Neural cell (in vitro differentiated cells): ENCODE results near the gene FLT3. TPM values are rescaled to one million over a fixed set of nuclear protein-coding genes. Genes with fewer than 3 reads are reported as not detected.

Source experiments
- H2AFZ ChIP-seq: fragments of 200-600, 300-800 bp; sonication (generic), shearing (Covaris generic); 2 replicates; pipeline ENCODE4 v1.6.0; 2014; ENCODE audit warnings: low read depth, mild to moderate bottlenecking, antibody characterized with exemption, low read length, moderate library complexity
- H3F3A ChIP-seq: fragments of 200-600 bp; shearing (Covaris generic); 2 replicates; pipeline ENCODE4 v1.6.1; 2016; ENCODE audit warnings: mild to moderate bottlenecking, moderate library complexity, mixed read lengths, antibody characterized with exemption, low read length; ENCODE audit not compliant: insufficient read depth, poor library complexity, severe bottlenecking
- H3K27ac ChIP-seq: fragments of 200-600, 300-800 bp; sonication (generic), shearing (Covaris generic); 2 replicates; pipeline ENCODE4 v1.5.1; 2014; ENCODE audit warnings: mild to moderate bottlenecking, low read length, moderate library complexity
- H3K27me3 ChIP-seq: fragments of 300-800, 200-600 bp; sonication (generic), shearing (Covaris generic); 2 replicates; pipeline ENCODE4 v1.6.0; 2014; ENCODE audit warnings: mild to moderate bottlenecking, low read depth, low read length, moderate library complexity; ENCODE audit not compliant: insufficient read depth
- H3K36me3 ChIP-seq: fragments of 300-800, 200-600 bp; sonication (generic), shearing (Covaris generic); 2 replicates; pipeline ENCODE4 v1.5.1; 2014; ENCODE audit warnings: mild to moderate bottlenecking, antibody characterized with exemption, low read length, moderate library complexity; ENCODE audit not compliant: insufficient read depth
- H3K4me2 ChIP-seq: fragments of 300-800, 200-600 bp; sonication (generic), shearing (Covaris generic); 2 replicates; pipeline ENCODE4 v1.6.0; 2014; ENCODE audit warnings: mild to moderate bottlenecking, low read length
- H3K4me3 ChIP-seq: fragments of 300-800, 200-600 bp; sonication (generic), shearing (Covaris generic); 2 replicates; pipeline ENCODE4 v1.5.1; 2014; ENCODE audit warnings: mild to moderate bottlenecking, low read length, moderate library complexity
- H3K79me2 ChIP-seq: fragments of 200-600 bp; shearing (Covaris generic); replicated peaks from 2 replicates; pipeline ENCODE4 v1.6.0; 2014; ENCODE audit warnings: mild to moderate bottlenecking, low read length, moderate library complexity; ENCODE audit not compliant: insufficient read depth
- H3K9ac ChIP-seq: fragments of 300-800, 200-600 bp; sonication (generic), shearing (Covaris generic); 2 replicates; pipeline ENCODE4 v1.6.1; 2016; ENCODE audit warnings: mild to moderate bottlenecking, low read length, mixed read lengths
- H3K9me2 ChIP-seq: fragments of 200-600 bp; shearing (Covaris generic); 2 replicates; pipeline ENCODE4 v1.6.1; 2016; ENCODE audit warnings: mild to moderate bottlenecking, low read length, mixed read lengths; ENCODE audit not compliant: insufficient read depth
- H3K9me3 ChIP-seq: fragments of 200-600, 300-800 bp; sonication (generic), shearing (Covaris generic); 2 replicates; pipeline ENCODE4 v1.6.1; 2016; ENCODE audit warnings: mild to moderate bottlenecking, mixed run types, low read length, moderate library complexity, mixed read lengths
- H4K20me1 ChIP-seq: fragments of 200-600 bp; shearing (Covaris generic); 2 replicates; pipeline ENCODE4 v1.6.1; 2016; ENCODE audit warnings: mild to moderate bottlenecking, mixed run types; ENCODE audit not compliant: insufficient read depth
- EP300 ChIP-seq: fragments of 450-650 bp; conservative IDR thresholded peaks from 2 replicates; pipeline ENCODE4 v1.6.1; 2014; ENCODE audit warnings: antibody characterized with exemption, mild to moderate bottlenecking, moderate library complexity; ENCODE audit not compliant: poor library complexity, severe bottlenecking
- EZH2 ChIP-seq: fragments of 200-600, 300-800 bp; shearing (Covaris generic), sonication (generic); IDR thresholded peaks from 2 replicates; pipeline ENCODE4 v1.6.1; 2014; ENCODE audit warnings: antibody characterized with exemption, low read length, borderline replicate concordance, mild to moderate bottlenecking; ENCODE audit not compliant: insufficient read depth, poor library complexity, severe bottlenecking
- MXI1 ChIP-seq: fragments of 450-650 bp; conservative IDR thresholded peaks from 2 replicates; pipeline ENCODE4 v1.6.1; 2014; ENCODE audit warnings: antibody characterized with exemption, mild to moderate bottlenecking; ENCODE audit not compliant: poor library complexity, severe bottlenecking
- POLR2AphosphoS5 ChIP-seq: IDR thresholded peaks from 2 replicates; pipeline ENCODE4 v1.6.1; 2012
- RAD21 ChIP-seq: fragments of 450-650 bp; conservative IDR thresholded peaks from 2 replicates; pipeline ENCODE4 v1.6.1; 2014; ENCODE audit warnings: antibody characterized with exemption, mild to moderate bottlenecking, moderate library complexity
- SMC3 ChIP-seq: fragments of 450-650 bp; conservative IDR thresholded peaks from 2 replicates; pipeline ENCODE4 v1.6.1; 2014; ENCODE audit warnings: antibody characterized with exemption, mild to moderate bottlenecking, moderate library complexity; ENCODE audit not compliant: poor library complexity
- TAF1 ChIP-seq: IDR thresholded peaks from 2 replicates; pipeline ENCODE4 v1.6.1; 2012; ENCODE audit warnings: low read depth
- polyA plus RNA-seq: library from polyadenylated mRNA; depleted of rRNA; stranded (reverse); fragments of >200 nt; gene quantifications from 2 replicates; pipeline ENCODE4 v1.2.3, GENCODE V29; 2014
- TF ChIP-seq, protein P1 (sequence below): fragments of 450-650 bp; IDR thresholded peaks from 2 replicates; pipeline ENCODE4 v1.5.1; 2014; ENCODE audit warnings: antibody characterized with exemption, mild to moderate bottlenecking, moderate library complexity; ENCODE audit not compliant: poor library complexity, severe bottlenecking
- TF ChIP-seq, protein P2 (sequence below): IDR thresholded peaks from 2 replicates; pipeline ENCODE4 v1.6.1; 2012; ENCODE audit warnings: borderline replicate concordance

Gene FLT3
- polyA plus RNA-seq, 1 donor from 2014 or later, result 0.41 TPM

DNA sequence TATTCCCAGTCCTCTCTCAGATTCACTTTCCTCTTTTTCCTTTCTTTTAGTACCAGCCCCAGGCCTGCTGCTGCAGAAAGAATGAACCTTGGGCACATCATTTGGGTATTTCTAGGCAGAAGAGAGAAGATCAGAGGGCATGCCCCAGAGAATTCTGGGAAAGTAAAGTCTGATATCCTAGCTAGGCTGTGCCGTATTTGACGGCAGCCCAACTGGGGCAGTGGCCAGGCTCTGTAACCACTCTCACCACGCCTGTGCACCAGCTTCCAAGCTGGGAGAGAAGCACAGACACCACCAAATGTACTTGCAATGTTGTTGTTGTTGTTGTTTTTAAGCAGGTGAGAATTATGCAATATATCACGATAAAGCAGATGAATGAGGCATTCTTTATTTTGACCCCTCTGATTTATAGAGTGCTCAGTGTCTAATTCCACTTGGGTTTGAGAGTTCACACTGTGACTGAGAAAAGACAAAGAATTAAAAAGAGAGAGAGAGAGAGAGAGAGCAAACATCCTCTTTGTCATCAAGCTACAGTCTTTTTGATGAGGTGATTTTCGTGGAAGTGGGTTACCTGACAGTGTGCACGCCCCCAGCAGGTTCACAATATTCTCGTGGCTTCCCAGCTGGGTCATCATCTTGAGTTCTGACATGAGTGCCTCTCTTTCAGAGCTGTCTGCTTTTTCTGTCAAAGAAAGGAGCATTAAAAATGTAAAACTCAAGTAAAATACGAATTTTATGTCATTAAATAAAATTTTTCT, 72.6 kb downstream of the FLT3 start:
- Histone ChIP-seq H3K27me3 (no peaks in the 10 kb centered on the region), H3K9ac (no peak overlapping the region), H3K27ac (no peak overlapping the region), H3F3A (no peaks in the 10 kb centered on the region), H3K4me3 (no peak overlapping the region), H3K4me2 (no peak overlapping the region), H3K9me3 (no peaks in the 10 kb centered on the region), H3K36me3 (no peaks in the 10 kb centered on the region), H3K79me2 (no peaks in the 10 kb centered on the region), H4K20me1 (no peaks in the 10 kb centered on the region), H3K9me2 (no peaks in the 10 kb centered on the region), H2AFZ (no peak overlapping the region)
- TF ChIP-seq, protein P1, sequence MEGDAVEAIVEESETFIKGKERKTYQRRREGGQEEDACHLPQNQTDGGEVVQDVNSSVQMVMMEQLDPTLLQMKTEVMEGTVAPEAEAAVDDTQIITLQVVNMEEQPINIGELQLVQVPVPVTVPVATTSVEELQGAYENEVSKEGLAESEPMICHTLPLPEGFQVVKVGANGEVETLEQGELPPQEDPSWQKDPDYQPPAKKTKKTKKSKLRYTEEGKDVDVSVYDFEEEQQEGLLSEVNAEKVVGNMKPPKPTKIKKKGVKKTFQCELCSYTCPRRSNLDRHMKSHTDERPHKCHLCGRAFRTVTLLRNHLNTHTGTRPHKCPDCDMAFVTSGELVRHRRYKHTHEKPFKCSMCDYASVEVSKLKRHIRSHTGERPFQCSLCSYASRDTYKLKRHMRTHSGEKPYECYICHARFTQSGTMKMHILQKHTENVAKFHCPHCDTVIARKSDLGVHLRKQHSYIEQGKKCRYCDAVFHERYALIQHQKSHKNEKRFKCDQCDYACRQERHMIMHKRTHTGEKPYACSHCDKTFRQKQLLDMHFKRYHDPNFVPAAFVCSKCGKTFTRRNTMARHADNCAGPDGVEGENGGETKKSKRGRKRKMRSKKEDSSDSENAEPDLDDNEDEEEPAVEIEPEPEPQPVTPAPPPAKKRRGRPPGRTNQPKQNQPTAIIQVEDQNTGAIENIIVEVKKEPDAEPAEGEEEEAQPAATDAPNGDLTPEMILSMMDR, result no peak
- TF ChIP-seq, protein P2, sequence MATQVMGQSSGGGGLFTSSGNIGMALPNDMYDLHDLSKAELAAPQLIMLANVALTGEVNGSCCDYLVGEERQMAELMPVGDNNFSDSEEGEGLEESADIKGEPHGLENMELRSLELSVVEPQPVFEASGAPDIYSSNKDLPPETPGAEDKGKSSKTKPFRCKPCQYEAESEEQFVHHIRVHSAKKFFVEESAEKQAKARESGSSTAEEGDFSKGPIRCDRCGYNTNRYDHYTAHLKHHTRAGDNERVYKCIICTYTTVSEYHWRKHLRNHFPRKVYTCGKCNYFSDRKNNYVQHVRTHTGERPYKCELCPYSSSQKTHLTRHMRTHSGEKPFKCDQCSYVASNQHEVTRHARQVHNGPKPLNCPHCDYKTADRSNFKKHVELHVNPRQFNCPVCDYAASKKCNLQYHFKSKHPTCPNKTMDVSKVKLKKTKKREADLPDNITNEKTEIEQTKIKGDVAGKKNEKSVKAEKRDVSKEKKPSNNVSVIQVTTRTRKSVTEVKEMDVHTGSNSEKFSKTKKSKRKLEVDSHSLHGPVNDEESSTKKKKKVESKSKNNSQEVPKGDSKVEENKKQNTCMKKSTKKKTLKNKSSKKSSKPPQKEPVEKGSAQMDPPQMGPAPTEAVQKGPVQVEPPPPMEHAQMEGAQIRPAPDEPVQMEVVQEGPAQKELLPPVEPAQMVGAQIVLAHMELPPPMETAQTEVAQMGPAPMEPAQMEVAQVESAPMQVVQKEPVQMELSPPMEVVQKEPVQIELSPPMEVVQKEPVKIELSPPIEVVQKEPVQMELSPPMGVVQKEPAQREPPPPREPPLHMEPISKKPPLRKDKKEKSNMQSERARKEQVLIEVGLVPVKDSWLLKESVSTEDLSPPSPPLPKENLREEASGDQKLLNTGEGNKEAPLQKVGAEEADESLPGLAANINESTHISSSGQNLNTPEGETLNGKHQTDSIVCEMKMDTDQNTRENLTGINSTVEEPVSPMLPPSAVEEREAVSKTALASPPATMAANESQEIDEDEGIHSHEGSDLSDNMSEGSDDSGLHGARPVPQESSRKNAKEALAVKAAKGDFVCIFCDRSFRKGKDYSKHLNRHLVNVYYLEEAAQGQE, result no peak
- no peak for TF ChIP-seq POLR2AphosphoS5
- no peak for TF ChIP-seq TAF1
- TF ChIP-seq EP300, result no peak
- no peak for TF ChIP-seq SMC3
- no peak for TF ChIP-seq EZH2
- TF ChIP-seq MXI1, result no peak
- TF ChIP-seq RAD21, result no peak

DNA sequence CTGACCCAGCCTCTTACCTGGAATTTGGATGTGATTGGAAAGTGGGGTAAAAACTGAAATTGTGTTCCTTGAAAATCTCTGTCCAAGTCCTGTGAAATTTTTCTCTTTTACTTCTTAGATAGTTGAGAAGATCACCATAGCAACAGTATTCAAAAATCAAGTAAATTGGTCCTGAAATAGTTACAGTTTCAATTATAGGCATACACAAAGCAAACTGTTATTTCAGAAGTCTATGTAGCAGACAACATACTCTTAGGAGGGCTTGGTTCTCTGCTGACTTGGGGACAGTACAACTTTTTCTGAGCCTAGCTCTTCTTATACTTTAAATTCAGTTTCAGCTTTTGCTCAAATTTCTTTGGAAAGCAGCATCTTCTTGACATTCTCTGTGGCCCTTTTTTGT, 73.3 kb downstream of the FLT3 start:
- Histone ChIP-seq H3K27ac (no peak overlapping the region), H3F3A (no peaks in the 10 kb centered on the region), H3K27me3 (no peaks in the 10 kb centered on the region), H3K9ac (no peak overlapping the region), H3K36me3 (no peaks in the 10 kb centered on the region), H3K9me2 (no peaks in the 10 kb centered on the region), H3K4me2 (no peak overlapping the region), H4K20me1 (no peaks in the 10 kb centered on the region), H3K79me2 (no peaks in the 10 kb centered on the region), H3K9me3 (no peaks in the 10 kb centered on the region), H3K4me3 (no peak overlapping the region), H2AFZ (no peak overlapping the region)
- TF ChIP-seq SMC3 (no peak), EZH2 (no peak), TAF1 (no peak), MXI1 (no peak), POLR2AphosphoS5 (no peak), EP300 (no peak), RAD21 (no peak)
- TF ChIP-seq, protein P1, result no peak
- TF ChIP-seq, protein P2, result no peak
